Suprapubic skin (tissue), 4 donors: ENCODE data around the gene SPRYD7. TPM values are rescaled to one million over a fixed set of nuclear protein-coding genes. Genes with fewer than 3 reads are reported as not detected.

Experiments used
- DNase-seq, 2 donors: peaks; one replicate each; pipeline ENCODE4 v3.0.0-alpha.2; 2019; ENCODE audit warnings: low spot score in 2 of 2
- H3K27ac ChIP-seq: fragments of 200-600 bp; sonication (generic); one replicate; pipeline ENCODE4 v1.5.1; 2019
- H3K27me3 ChIP-seq: fragments of 200-600 bp; sonication (generic); one replicate; pipeline ENCODE4 v1.5.1; 2019
- H3K36me3 ChIP-seq: fragments of 200-600 bp; sonication (generic); one replicate; pipeline ENCODE4 v1.5.1; 2019
- H3K4me1 ChIP-seq: fragments of 200-600 bp; sonication (generic); one replicate; pipeline ENCODE4 v1.5.1; 2019
- H3K4me3 ChIP-seq: fragments of 200-600 bp; sonication (generic); one replicate; pipeline ENCODE4 v1.5.1; 2019; ENCODE audit warnings: mild to moderate bottlenecking
- H3K9me3 ChIP-seq: fragments of 200-600 bp; sonication (generic); one replicate; pipeline ENCODE4 v1.5.1; 2019
- EP300 ChIP-seq: sonication (generic); formaldehyde crosslinking; IDR thresholded peaks from one replicate; pipeline ENCODE4 v1.6.1; 2017; ENCODE audit warnings: antibody characterized with exemption
- POLR2A ChIP-seq, 2 donors: fragments of 450-650 bp; IDR thresholded peaks; one replicate each; pipeline ENCODE4 v1.6.1; 2017; ENCODE audit warnings: antibody characterized with exemption in 2 of 2, mild to moderate bottlenecking in 2 of 2, moderate library complexity in 2 of 2
- POLR2AphosphoS5 ChIP-seq, 3 donors: sonication (generic); formaldehyde crosslinking; IDR thresholded peaks; one replicate each; pipeline ENCODE4 v1.6.1; 2017; ENCODE audit warnings: antibody characterized with exemption in 3 of 3
- WGBS: methylation state at CpG from one replicate; pipeline ENCODE4 v1.1.5; 2018; 5-methylcytosine and 5-hydroxymethylcytosine counted together
- total RNA-seq, 4 donors: library from RNA; depleted of rRNA; stranded (reverse); fragments of >200 nt; gene quantifications; one replicate each; pipeline ENCODE4 v1.1.0, GENCODE V29; 2016
- TF ChIP-seq, protein P1 (sequence below), 2 donors: fragments of 200-600 bp in 1 of 2; fragments of 450-650 bp in 1 of 2; sonication (generic) in 1 of 2; IDR thresholded peaks; one replicate each; pipeline ENCODE4 v1.5.1; 2016 to 2019; ENCODE audit warnings: antibody characterized with exemption in 2 of 2, mild to moderate bottlenecking in 1 of 2, moderate library complexity in 1 of 2

SPRYD7 gene
- total RNA-seq, 4 donors from 2014 or later: 6.0 to 9.9 (median 7.2) TPM

DNA sequence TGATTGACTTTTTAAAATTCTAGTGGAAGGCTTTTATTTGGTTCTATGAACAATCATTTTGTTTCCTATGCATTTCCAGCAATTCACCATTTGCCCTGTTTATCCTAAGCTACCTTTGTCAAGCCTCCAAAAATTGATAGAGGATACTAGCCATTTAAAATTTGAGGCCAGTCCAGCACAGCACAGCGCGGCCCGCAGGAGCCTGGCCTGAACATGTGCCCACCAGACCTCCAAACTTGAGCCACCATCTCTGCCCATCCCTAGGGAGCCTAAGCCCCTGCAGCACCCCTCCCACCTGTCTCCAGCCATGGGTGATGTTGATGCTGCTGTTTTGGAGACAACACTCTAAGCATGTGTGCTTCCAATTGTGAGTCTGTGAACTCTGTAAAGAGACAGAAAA lies 57.5 kb downstream of the SPRYD7 start:
- H3K27me3 ChIP-seq: peaks cover 6% of the 10 kb centered on the region
- DNase-seq: no peak
- no peak overlapping the region for H3K4me3 ChIP-seq
- H3K9me3 ChIP-seq: peaks cover 4% of the 10 kb centered on the region
- H3K36me3 ChIP-seq: no peaks in the 10 kb centered on the region
- TF ChIP-seq POLR2A (IDR thresholded peaks at IDR 0.05) (no peak), EP300 (no peak), POLR2AphosphoS5 (IDR thresholded peaks at IDR 0.05) (no peak)
- TF ChIP-seq, protein P1, sequence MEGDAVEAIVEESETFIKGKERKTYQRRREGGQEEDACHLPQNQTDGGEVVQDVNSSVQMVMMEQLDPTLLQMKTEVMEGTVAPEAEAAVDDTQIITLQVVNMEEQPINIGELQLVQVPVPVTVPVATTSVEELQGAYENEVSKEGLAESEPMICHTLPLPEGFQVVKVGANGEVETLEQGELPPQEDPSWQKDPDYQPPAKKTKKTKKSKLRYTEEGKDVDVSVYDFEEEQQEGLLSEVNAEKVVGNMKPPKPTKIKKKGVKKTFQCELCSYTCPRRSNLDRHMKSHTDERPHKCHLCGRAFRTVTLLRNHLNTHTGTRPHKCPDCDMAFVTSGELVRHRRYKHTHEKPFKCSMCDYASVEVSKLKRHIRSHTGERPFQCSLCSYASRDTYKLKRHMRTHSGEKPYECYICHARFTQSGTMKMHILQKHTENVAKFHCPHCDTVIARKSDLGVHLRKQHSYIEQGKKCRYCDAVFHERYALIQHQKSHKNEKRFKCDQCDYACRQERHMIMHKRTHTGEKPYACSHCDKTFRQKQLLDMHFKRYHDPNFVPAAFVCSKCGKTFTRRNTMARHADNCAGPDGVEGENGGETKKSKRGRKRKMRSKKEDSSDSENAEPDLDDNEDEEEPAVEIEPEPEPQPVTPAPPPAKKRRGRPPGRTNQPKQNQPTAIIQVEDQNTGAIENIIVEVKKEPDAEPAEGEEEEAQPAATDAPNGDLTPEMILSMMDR (IDR thresholded peaks at IDR 0.05): no peak
- no peaks in the 10 kb centered on the region for H3K4me1 ChIP-seq
- H3K27ac ChIP-seq: no peak overlapping the region
- WGBS: 91% methylated on average over 3 of the region's 3 CpGs

DNA sequence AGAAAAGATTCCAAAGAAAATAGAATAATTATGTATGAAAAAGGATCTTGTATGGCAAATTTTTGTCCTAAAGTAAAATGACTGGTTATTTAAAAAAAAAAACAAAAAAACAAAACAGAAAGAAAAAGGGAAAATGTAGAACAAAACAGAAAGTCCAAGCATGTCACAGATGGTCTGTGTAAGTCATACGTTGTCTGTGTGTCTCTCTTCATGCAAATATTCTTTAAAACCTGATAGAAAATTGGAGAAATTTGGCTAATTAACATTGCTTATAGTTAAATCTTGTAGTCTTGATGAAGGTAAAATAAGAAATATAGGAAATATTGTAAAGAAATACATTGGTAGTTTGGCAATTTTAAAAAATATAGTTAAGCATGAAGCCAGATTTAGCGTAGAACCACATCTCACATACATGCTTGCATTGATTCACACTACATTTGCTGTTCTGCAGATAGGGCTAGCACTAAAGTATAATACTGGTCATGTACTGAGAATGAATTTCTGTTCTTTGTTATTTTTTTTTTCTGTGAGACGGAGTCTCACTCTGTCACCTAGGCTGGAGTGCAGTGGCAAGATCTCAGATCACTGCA lies 58.4 kb downstream of the SPRYD7 start:
- peaks cover 6% of the 10 kb centered on the region for H3K27me3 ChIP-seq
- no peak for TF ChIP-seq POLR2A (IDR thresholded peaks at IDR 0.05)
- no peak for TF ChIP-seq EP300
- TF ChIP-seq, protein P1 (IDR thresholded peaks at IDR 0.05): no peak
- TF ChIP-seq POLR2AphosphoS5 (IDR thresholded peaks at IDR 0.05): no peak
- H3K27ac ChIP-seq: no peak overlapping the region
- no peaks in the 10 kb centered on the region for H3K36me3 ChIP-seq
- peaks cover 4% of the 10 kb centered on the region for H3K9me3 ChIP-seq
- no peak overlapping the region for H3K4me3 ChIP-seq
- DNase-seq: no peak
- no peaks in the 10 kb centered on the region for H3K4me1 ChIP-seq
- WGBS: 89% methylated on average over 3 of the region's 3 CpGs

DNA sequence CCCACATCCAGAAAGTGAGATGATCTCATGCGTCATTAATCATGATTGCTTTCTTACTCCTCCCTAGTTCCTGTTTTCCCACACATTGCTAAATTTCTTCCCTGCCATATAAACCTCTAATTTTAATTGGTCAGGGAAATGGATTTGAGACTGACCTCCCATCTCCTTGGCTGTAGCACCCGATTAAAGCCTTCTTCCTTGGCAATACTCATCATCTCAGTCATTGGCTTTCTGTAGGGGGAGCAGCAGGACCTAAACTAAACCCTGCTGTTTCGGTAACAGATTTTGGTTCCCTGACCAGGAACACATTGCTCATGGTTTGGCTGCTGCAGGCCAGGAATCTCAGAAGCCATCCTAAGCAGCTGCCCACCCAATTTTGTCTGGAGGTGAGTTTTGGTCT lies 61.7 kb downstream of the SPRYD7 start:
- Histone ChIP-seq H3K27me3 (peaks cover 3% of the 10 kb centered on the region), H3K4me1 (no peaks in the 10 kb centered on the region), H3K27ac (no peak overlapping the region), H3K36me3 (no peaks in the 10 kb centered on the region), H3K4me3 (no peak overlapping the region), H3K9me3 (peaks cover 4% of the 10 kb centered on the region)
- no peak for DNase-seq
- TF ChIP-seq POLR2A (IDR thresholded peaks at IDR 0.05): no peak
- no peak for TF ChIP-seq POLR2AphosphoS5 (IDR thresholded peaks at IDR 0.05)
- TF ChIP-seq EP300: no peak
- TF ChIP-seq, protein P1 (IDR thresholded peaks at IDR 0.05): no peak
- WGBS: 91% methylated on average over 3 of the region's 3 CpGs

DNA sequence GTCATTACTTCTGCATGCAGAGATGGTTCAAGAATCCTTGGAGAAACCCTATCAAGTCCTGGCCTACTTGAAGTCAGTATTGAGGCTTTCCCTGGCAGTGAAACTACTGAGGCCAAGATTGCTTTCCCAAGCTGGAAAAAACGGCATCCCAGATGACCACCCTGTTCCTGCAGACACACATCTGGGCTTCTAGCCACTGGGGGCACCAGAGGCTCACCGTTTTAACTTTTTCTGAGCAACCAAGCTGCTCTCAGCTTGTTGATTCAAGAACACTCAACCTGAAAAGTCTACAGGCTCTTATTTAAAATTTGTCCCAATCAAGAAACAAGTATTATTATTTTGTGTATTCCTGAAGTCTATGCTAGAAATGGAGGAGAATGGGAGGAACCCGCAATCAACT lies 66.6 kb downstream of the SPRYD7 start:
- TF ChIP-seq POLR2AphosphoS5 (IDR thresholded peaks at IDR 0.05) (no peak), POLR2A (IDR thresholded peaks at IDR 0.05) (no peak), EP300 (no peak)
- TF ChIP-seq, protein P1 (IDR thresholded peaks at IDR 0.05): no peak
- no peak for DNase-seq
- no peak overlapping the region for H3K4me3 ChIP-seq
- WGBS: 44% methylated on average over 3 of the region's 3 CpGs
- no peaks in the 10 kb centered on the region for H3K27me3 ChIP-seq
- H3K9me3 ChIP-seq: no peaks in the 10 kb centered on the region
- no peak overlapping the region for H3K27ac ChIP-seq
- no peaks in the 10 kb centered on the region for H3K4me1 ChIP-seq
- H3K36me3 ChIP-seq: no peaks in the 10 kb centered on the region

DNA sequence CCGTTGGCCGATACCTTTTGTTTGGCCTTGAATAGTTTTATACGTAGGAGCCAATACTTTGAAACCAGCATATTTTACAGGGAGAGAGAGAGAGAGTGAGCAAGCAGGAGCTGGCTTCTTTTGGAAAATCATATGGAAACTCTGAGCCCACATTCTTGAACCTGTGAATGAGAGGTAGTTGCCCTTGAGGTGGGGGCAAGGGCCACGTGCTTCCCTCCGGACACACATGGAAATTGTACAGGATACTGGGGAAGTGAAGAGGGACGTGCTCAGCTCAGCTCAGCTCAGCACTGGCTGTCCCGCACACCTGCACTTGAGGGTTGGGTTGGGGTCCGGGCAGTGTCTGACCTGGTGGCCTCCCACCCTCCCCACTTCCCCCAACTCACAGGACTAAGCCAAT lies 68.3 kb downstream of the SPRYD7 start:
- Histone ChIP-seq H3K27me3 (no peaks in the 10 kb centered on the region), H3K27ac (no peak overlapping the region), H3K4me3 (no peak overlapping the region), H3K9me3 (no peaks in the 10 kb centered on the region), H3K4me1 (no peaks in the 10 kb centered on the region), H3K36me3 (no peaks in the 10 kb centered on the region)
- DNase-seq: no peak
- TF ChIP-seq POLR2A (IDR thresholded peaks at IDR 0.05) (no peak), POLR2AphosphoS5 (IDR thresholded peaks at IDR 0.05) (no peak), EP300 (no peak)
- TF ChIP-seq, protein P1 (IDR thresholded peaks at IDR 0.05): no peak
- WGBS: 92% methylated on average over 7 of the region's 8 CpGs
